K562 (cell line): Measurements from ENCODE around the gene ACTR1B.

Source experiments
- AFF1 ChIP-seq, 2 experiments: fragments of 450-650 bp; IDR thresholded peaks; 2 replicates each; pipeline ENCODE4 v1.6.1; 2018; ENCODE audit warnings: mild to moderate bottlenecking in 2 of 2, low read depth in 1 of 2; ENCODE audit not compliant: partially characterized antibody in 2 of 2
- E2F3 ChIP-seq: fragments of 250-450 bp; sonication (Bioruptor Pico); IDR thresholded peaks from 2 replicates; pipeline ENCODE4 v1.4.0; 2020; ENCODE audit warnings: mild to moderate bottlenecking
- EP400 ChIP-seq: fragments of 450-650 bp; IDR thresholded peaks from 2 replicates; pipeline ENCODE4 v1.6.1; 2017; ENCODE audit warnings: antibody characterized with exemption, mild to moderate bottlenecking, moderate library complexity
- GABPA ChIP-seq: fragments of 200-800 bp; sonication (Bioruptor generic); conservative IDR thresholded peaks from 2 replicates; pipeline ENCODE4 v1.6.1; 2016; ENCODE audit warnings: low read depth, missing genetic modification characterization, missing compliant biosample characterization
- PHF21A ChIP-seq: fragments of 450-650 bp; IDR thresholded peaks from 2 replicates; pipeline ENCODE4 v1.6.1; 2017; ENCODE audit warnings: low read depth, borderline replicate concordance
- TEAD1 ChIP-seq, 2 experiments: fragments of 450-650 bp in 1 of 2; sonication (generic) in 1 of 2; formaldehyde crosslinking; IDR thresholded peaks; 2 replicates each; pipeline versions ENCODE4 v1.4.0 to v1.8.0; 2020 to 2022; ENCODE audit warnings: mild to moderate bottlenecking in 2 of 2, missing genetic modification reagents in 1 of 2
- TEAD4 ChIP-seq, 2 experiments: sonication (generic) in 1 of 2; formaldehyde crosslinking in 1 of 2; IDR thresholded peaks; 2 replicates each; pipeline versions ENCODE4 v1.6.1 to v1.8.0; 2012 to 2022; ENCODE audit warnings: borderline replicate concordance in 1 of 2, inconsistent platforms in 1 of 2, low read length in 1 of 2, mild to moderate bottlenecking in 1 of 2, missing genetic modification reagents in 1 of 2
- ZNF3 ChIP-seq: fragments of 250-450 bp; sonication (Bioruptor Pico); IDR thresholded peaks from 2 replicates; pipeline ENCODE4 v1.5.0; 2021; ENCODE audit warnings: mild to moderate bottlenecking, moderate library complexity
- TF ChIP-seq, protein P1 (sequence below), 2 experiments: fragments of 450-650 bp in 1 of 2; sonication (generic) in 1 of 2; formaldehyde crosslinking; conservative IDR thresholded peaks; 2 replicates each; pipeline versions ENCODE4 v1.4.0 to v1.8.1; 2020 to 2022; ENCODE audit warnings: mild to moderate bottlenecking in 1 of 2, missing genetic modification reagents in 1 of 2

DNA sequence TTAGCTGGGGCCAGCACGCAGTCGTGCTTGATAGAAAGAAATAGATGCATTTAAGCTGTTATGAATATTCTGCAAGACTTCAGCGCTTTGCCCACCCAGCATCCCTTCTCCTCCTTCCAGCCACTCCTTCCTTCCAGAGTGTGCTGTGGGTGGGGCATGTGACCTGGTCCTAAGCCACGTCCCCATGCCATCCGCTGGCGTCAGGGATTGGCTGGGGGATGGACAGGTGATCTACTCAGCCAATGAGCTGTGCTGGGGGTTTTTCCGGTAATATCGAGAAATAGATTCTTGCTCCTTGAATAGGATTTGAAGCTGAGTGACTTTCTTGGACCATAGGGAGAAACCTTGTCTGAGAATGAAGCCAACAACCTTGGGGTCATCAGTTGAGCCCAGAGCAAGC lies 44.8 kb upstream of the ACTR1B start:
- no peak for TF ChIP-seq EP400
- no peak for TF ChIP-seq GABPA (tag)
- TF ChIP-seq, protein P1, sequence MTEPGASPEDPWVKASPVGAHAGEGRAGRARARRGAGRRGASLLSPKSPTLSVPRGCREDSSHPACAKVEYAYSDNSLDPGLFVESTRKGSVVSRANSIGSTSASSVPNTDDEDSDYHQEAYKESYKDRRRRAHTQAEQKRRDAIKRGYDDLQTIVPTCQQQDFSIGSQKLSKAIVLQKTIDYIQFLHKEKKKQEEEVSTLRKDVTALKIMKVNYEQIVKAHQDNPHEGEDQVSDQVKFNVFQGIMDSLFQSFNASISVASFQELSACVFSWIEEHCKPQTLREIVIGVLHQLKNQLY (CRISPR knock-in tag; conservative IDR thresholded peaks at IDR 0.05): no peak
- no peak for TF ChIP-seq PHF21A
- TF ChIP-seq AFF1 (IDR thresholded peaks at IDR 0.05; ENCODE audit: low read depth in 1 of 2, partially characterized antibody in 2 of 2): no peak
- TF ChIP-seq TEAD4 (IDR thresholded peaks at IDR 0.05; ENCODE audit: low read length): no peak
- TF ChIP-seq TEAD4 (CRISPR knock-in tag; IDR thresholded peaks at IDR 0.05; ENCODE audit: borderline replicate concordance): no peak
- no peak for TF ChIP-seq ZNF3 (CRISPR knock-in tag)
- no peak for TF ChIP-seq TEAD1 (CRISPR knock-in tag; IDR thresholded peaks at IDR 0.05)
- TF ChIP-seq E2F3 (CRISPR knock-in tag): no peak
